CD1c-positive myeloid dendritic cell (primary cell): ENCODE results near the gene SLC5A11.
"Not testable (repeated sequence)": the region's sequence is repeated elsewhere in the genome, so short reads cannot be mapped to it uniquely, and the experiment has no call there.

Source experiments
- DNase-seq: peaks from one replicate; pipeline ENCODE4 v3.0.0-alpha.2; 2016; ENCODE audit errors: extremely low spot score

SLC5A11 gene

GRCh38 chr16:24858219-24859041 is 12.7 kb downstream of the SLC5A11 start:
- peak; percentile 50 for DNase-seq

DNA sequence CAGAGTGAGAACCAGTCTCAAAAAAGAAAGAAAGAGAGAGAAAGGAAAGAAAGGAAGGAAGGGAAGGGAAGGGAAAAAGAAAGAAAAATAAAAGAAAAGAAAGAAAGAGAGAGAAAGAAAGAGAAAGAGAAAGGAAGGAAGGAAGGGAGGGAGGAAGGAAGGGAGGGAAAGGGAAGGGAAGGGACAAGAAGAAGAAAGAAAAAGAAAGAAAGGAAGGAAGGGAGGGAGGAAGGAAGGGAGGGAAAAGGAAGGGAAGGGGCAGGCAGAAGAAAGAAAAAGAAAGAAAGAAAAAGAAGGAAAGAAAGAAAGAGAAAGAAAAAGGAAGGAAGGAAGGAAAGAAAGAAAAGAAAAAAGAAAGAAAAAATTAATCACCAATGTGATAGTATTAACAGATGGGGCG is 15.7 kb downstream of the SLC5A11 start:
- no peak for DNase-seq

- DNase-seq: no peak
These were observed 18.0 kb downstream of the SLC5A11 start for GRCh38 chr16:24863582-24864437.

GRCh38 chr16:24869033-24869432 is 23.3 kb downstream of the SLC5A11 start:
- no peak for DNase-seq

GRCh38 chr16:24871891-24872290 is 26.1 kb downstream of the SLC5A11 start:
- no peak for DNase-seq

GRCh38 chr16:24873028-24873427 is 27.3 kb downstream of the SLC5A11 start:
- DNase-seq: no peak

GRCh38 chr16:24875466-24875865 is 29.7 kb downstream of the SLC5A11 start:
- no peak for DNase-seq

- no peak for DNase-seq
These were observed 30.5 kb downstream of the SLC5A11 start for GRCh38 chr16:24876231-24876630.

DNA sequence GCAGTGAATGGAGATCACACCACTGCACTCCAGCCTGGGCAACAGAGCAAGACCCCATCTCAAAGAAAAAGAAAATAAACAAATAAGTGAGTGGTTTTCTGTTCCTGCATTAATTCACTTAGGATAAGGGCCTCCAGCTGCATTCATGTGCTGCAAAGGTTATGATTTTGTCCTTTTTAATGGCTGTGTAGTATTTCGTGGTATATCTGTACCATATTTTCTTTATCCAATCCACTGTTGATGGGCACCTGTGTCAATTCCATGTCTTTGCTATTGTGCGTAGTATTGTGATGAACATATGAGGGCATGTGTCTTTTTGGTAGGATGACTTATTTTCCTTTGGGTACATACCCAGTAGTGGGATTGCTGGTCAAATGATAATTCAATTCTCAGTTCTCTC is 33.9 kb downstream of the SLC5A11 start:
- DNase-seq: no peak

- DNase-seq: no peak
These were observed 38.0 kb downstream of the SLC5A11 start for GRCh38 chr16:24883714-24884151.

GRCh38 chr16:24887472-24887871 is 41.7 kb downstream of the SLC5A11 start:
- no peak for DNase-seq

DNA sequence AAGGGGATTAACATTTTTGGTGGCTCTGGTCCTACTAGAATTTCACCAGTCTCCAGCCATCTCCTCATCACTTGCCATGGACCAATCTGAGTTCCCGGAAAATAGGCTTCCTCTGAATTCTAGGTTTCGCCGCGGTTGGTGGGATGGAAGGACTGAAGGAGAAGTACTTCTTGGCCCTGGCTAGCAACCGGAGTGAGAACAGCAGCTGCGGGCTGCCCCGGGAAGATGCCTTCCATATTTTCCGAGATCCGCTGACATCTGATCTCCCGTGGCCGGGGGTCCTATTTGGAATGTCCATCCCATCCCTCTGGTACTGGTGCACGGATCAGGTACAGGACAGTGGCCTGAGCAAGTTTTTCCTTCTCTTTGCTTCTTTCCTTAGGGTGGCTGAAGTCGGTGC is 45.0 kb downstream of the SLC5A11 start:
- no peak for DNase-seq

GRCh38 chr16:24896439-24896838 is 50.7 kb downstream of the SLC5A11 start:
- peak; percentile 61 for DNase-seq

GRCh38 chr16:24897522-24897921 is 51.8 kb downstream of the SLC5A11 start:
- not testable (repeated sequence) for DNase-seq

DNA sequence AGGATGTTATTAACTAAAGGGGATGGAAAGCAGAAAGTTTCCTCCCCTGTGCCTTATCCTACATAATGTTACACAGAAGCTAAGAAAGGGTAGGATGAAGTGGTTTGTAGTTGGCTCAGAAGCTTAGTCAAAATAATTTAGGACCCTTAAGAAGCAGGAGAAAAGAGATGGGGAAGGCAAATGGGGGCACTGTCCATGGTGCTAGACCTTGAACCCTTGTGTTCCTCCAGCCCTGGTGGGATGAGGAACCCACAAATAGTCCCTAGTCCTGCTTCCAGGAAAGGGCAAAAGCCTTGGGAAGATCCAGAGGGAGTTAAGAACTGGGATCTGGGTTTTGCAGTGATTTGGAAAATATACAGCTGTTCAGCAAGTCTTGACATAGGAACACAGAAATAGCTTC is 54.5 kb downstream of the SLC5A11 start:
- no peak for DNase-seq

DNA sequence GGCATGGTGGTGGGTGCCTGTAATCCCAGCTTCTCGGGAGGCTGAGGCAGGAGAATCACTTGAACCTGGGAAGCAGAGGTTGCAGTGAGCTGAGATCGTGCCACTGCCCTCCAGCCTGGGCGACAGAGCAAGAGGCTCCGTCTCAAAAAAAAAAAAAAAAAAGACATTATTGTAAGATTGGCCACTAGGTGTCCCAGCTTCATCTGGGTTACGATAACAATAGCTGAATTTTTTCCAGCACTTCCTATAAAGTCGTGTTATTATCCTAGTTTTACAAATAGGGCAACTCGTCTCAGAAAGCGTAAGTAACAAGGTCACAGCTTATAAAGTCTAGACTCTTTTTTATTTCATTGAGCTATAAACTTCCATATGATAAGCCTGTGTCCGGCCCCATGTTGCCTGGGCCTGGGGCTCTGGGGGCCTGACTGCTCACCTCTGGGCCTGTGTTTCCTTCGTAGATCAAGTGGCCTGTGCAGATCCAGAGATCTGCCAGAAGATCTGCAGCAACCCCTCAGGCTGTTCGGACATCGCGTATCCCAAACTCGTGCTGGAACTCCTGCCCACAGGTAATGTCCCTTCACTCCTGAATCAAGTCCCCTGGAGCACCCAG is 60.5 kb downstream of the SLC5A11 start:
- no peak for DNase-seq

GRCh38 chr16:24906901-24907300 is 61.1 kb downstream of the SLC5A11 start:
- DNase-seq: no peak

GRCh38 chr16:24908716-24909115 is 63.0 kb downstream of the SLC5A11 start:
- DNase-seq: no peak

GRCh38 chr16:24909856-24910255 is 64.1 kb downstream of the SLC5A11 start:
- no peak for DNase-seq

GRCh38 chr16:24915019-24915418 is 69.3 kb downstream of the SLC5A11 start:
- no peak for DNase-seq

GRCh38 chr16:24915576-24915975 is 69.8 kb downstream of the SLC5A11 start:
- DNase-seq: no peak

- no peak for DNase-seq
These were observed 71.5 kb downstream of the SLC5A11 start for GRCh38 chr16:24917236-24917635.
